ENCODE measurements around the gene SH3PXD2A. TPM values are rescaled to one million over a fixed set of nuclear protein-coding genes. Genes with fewer than 3 reads are reported as not detected.

Gene SH3PXD2A
- total RNA-seq, 1 donor: 3.1 TPM

DNA sequence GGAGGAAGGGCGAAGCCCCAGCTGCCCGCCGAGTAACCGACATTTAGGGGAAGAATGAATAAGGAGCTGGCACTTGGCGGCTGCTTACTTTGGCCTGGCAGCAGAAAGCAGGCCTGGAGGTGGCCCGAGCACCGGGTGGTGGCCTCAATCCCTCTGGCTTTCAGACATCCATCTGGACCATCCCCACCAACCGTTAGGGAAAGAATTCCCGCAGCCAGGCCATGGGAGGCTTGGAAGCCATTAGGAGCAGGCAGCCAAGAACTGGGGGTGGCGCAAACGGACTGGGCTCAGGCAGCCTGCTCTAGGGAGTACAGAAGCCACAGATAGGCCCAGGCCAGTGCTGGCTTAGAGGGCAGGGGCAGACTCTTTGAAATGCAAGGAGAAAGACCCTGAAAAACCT lies 229.2 kb downstream of the SH3PXD2A start:
- Histone ChIP-seq H3K27me3 (ENCODE audit: insufficient read depth, low read length) (no peaks in the 10 kb centered on the region), H3K9me3 (ENCODE audit: low read depth, low read length) (no peaks in the 10 kb centered on the region)

DNA sequence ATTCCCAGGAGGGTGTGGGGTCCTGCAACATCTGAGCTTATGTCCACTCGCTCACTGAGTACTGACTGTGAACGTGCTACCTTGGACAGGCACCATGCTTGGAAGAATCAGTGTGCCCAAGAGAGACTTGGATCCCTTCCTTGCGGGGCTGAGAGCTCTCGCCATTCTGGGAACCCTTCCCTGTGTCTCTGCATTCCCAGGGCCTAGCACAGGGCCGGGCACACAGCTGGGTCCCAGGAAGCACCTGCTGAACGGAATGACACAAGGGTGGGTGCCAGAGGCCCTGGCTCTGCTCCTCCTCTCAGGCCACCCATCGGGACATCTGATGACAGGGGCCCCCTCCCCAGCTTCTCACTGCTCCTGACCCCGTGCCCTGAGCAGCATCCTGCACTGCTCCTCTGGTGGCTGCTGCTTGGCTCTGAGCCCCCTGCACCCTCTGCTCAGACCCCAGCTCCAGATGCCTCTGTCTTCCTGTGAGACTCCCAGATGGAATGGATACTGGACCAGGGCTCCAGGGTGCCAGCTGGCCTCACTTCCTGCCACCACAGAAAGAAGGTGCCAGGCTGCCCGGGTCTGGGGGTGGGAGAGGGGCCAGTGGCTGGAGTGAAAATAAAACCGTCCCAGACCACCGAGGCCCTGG lies 232.3 kb downstream of the SH3PXD2A start:
- Histone ChIP-seq H3K27me3 (ENCODE audit: insufficient read depth, low read length) (no peaks in the 10 kb centered on the region), H3K9me3 (ENCODE audit: low read depth, low read length) (no peaks in the 10 kb centered on the region), H3K4me3 (ENCODE audit: low read length) (no peak overlapping the region), H3K4me1 (ENCODE audit: insufficient read depth, low read length) (no peaks in the 10 kb centered on the region)

More for the DNA sequence above, 229.2 kb downstream of the SH3PXD2A start:
- H3K4me3 ChIP-seq (ENCODE audit: low read length): no peak overlapping the region
- H3K4me1 ChIP-seq (ENCODE audit: insufficient read depth, low read length): no peaks in the 10 kb centered on the region

DNA sequence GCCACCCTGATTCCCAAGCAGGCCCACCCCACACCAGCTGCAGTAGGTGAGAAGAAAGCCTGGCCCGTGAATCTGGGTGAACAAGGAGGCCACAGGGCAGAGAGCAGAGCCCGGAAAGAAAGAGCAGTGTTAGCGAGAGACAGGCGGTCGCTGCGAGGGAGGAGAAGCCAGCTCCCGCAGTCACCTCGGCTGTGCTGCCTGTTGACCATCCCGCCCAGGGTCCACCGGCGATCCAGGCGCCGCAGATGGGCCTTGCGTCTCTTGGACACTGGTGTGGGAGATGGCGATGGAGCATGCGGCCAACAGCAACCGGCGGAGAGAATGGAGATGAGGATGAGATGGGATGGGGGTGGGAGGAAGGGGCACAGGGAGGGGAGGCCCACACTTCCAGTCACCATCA lies 233.1 kb downstream of the SH3PXD2A start:
- Histone ChIP-seq H3K9me3 (ENCODE audit: low read depth, low read length) (no peaks in the 10 kb centered on the region), H3K27me3 (ENCODE audit: insufficient read depth, low read length) (no peaks in the 10 kb centered on the region), H3K4me3 (ENCODE audit: low read length) (no peak overlapping the region), H3K4me1 (ENCODE audit: insufficient read depth, low read length) (no peaks in the 10 kb centered on the region)

DNA sequence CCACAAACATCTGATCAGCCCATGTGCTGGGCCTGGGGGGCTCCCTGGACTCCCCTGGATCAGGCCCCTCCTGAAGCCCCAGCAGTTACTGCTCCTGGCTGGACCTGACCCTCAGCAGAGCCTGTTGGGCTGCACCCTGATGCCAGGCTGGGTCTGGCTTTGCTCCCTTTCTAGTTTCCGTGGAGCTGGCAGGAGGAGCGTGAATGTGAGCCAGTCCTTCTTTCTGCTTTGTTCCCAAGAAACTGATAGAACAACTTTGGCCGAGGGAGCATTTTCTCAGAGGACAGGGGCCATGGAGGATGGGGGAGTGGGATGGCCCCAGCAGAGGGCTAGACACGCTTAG lies 233.6 kb downstream of the SH3PXD2A start:
- no peaks in the 10 kb centered on the region for H3K27me3 ChIP-seq (ENCODE audit: insufficient read depth, low read length)
- H3K9me3 ChIP-seq (ENCODE audit: low read depth, low read length): no peaks in the 10 kb centered on the region
- H3K4me3 ChIP-seq (ENCODE audit: low read length): no peak overlapping the region
- no peaks in the 10 kb centered on the region for H3K4me1 ChIP-seq (ENCODE audit: insufficient read depth, low read length)

DNA sequence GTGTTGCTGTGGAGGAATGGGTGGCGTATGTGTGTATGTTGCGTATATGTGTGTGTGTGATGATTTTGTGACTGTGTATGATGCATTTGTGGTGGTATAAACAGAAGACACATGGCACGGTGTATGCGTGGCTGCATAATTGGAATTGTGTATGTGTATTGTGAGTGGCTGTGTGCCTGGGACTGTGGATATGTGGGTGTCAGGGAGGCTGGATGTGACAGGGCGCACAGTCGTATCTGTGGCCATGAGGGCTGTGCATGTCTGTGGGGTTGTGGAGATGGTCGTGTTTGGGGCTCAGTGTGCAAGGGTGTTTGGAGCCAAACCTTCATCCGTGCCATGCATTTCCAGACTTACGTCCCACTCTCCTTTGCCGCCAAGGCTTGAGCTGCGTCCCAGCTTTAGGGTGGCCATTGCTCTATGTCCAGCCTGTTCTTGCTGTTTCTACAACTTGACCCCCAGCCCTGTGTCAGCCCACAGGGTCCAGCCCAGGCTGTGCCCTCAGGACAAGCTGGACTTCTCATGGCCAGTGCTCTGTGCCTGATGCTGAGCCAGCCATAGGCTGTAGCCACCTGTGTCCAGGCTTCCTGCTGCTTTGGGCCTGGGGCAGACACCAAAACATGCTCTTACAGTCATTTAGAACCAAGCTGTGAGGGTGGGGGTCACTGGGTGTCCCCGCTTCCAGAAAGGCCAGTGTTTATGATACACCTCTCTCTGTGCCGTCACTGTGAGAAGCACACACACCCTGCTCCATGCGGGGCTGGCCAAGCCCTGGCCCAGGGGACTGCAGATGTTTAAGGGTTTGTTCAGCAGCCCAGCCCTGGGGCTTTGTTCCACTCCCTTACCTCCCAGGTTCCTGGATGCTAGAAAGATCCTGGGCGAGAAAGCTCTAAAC lies 234.2 kb downstream of the SH3PXD2A start:
- H3K4me3 ChIP-seq (ENCODE audit: low read length): no peak overlapping the region
- no peaks in the 10 kb centered on the region for H3K27me3 ChIP-seq (ENCODE audit: insufficient read depth, low read length)
- no peaks in the 10 kb centered on the region for H3K4me1 ChIP-seq (ENCODE audit: insufficient read depth, low read length)
- H3K9me3 ChIP-seq (ENCODE audit: low read depth, low read length): no peaks in the 10 kb centered on the region

DNA sequence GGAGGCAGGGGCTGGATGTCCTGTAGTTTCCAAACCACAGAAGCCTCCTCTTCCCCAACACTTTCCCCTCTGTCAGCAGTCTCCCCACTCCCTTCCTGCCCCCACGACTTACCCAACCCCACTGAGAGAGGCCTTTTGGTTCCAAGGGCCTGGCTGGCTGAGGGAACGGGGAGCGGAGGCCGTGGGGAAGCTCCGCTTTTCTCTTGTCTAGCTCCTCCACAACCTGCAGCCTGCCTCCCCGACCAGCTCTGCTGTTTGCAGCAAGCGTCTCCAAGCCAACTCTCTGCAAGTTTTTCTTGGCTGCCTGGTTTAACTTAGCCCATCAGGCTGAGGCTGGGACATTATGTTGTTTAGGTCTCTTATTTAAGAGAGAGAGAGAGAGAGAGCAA lies 235.0 kb downstream of the SH3PXD2A start:
- no peaks in the 10 kb centered on the region for H3K4me1 ChIP-seq (ENCODE audit: insufficient read depth, low read length)
- H3K27me3 ChIP-seq (ENCODE audit: insufficient read depth, low read length): no peaks in the 10 kb centered on the region
- H3K9me3 ChIP-seq (ENCODE audit: low read depth, low read length): no peaks in the 10 kb centered on the region
- H3K4me3 ChIP-seq (ENCODE audit: low read length): no peak overlapping the region

DNA sequence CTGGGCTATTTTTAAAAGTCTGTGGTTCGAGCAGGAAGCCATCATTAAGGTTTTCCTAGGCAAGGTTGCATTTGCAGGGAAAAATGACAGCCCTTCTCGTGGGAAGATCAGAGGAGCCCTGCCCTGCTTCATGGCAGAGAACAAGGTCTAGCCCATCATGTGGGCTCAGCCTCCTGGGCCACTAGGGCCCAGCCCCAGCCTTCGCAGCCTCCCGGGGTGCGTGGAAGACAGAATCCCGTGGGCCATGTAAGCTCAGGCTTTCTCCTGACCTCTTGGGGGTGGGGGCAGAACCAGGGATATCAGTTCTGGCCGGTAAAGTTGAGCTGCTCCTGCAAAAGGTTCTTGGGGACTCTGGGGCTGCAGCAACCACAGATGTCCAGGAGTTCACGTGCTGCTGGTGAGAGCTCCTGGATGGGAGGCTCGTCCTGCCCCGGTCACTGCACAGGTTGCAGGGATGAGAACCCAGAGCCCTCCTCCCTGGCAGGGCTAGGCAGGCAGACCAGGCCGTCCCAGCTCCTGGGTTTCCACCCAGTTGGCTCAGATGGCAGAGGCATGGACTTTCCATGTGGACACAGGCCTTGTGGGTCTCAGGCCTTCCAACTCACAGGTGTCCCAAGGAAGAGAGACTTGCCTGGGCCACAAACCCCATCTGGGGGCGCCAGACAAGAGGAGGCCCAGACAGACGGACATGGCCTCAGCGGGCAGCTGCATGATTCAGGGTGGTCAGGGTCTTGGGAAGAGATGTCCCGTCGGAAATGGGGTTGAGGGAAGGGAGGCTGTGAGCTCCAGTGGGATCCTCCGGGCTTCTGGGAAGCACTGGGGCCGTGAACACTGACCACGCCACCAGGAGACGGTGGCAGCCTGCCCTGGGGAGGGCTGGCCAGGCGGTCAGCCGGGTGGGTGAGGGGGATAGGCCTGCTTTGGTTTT lies 235.7 kb downstream of the SH3PXD2A start:
- no peaks in the 10 kb centered on the region for H3K27me3 ChIP-seq (ENCODE audit: insufficient read depth, low read length)

DNA sequence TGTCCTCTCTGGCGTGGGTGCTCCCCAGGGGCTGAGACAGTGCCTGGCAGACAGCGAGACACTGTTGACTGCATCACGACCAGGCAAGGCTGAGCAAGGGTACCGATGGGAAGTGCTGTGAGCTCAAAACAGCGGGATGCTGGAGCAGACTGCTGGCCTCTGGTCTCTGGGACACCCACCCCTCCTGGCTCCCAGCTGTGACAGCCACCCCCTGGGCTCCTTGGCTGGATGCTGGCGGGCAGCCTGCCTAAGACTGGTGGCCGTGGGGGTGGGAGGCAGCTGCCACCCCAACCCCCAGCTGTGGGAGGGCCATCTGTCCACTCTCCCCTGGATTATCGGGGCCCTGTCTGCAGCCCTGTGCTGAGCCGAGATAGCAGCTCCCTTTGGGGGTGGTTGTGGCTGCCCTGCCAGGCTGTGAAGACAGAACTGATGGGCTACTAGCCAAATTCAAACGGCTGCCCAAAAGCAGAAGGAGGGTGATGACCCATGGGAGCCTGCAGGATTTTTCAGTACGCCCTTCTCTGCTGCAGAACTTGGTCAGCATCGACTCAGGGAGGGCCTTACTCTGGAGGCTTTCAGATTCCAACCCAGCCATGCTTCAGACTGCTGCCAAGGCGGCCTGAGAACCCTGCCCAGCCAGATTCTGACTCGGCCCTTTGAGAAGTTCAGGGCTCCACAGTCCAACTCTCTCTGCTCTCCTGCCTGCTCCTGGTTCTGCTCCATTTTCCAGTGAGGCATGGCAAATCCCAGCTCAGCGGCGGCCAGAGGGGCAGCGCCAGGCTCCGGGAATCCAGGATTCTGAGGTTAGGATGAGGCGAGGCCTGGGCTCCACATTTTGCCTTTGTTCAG lies 236.6 kb downstream of the SH3PXD2A start:
- H3K4me3 ChIP-seq (ENCODE audit: low read length): no peak overlapping the region
- H3K27me3 ChIP-seq (ENCODE audit: insufficient read depth, low read length): no peaks in the 10 kb centered on the region
- H3K4me1 ChIP-seq (ENCODE audit: insufficient read depth, low read length): no peaks in the 10 kb centered on the region
- H3K9me3 ChIP-seq (ENCODE audit: low read depth, low read length): no peaks in the 10 kb centered on the region

More for the DNA sequence above, 235.7 kb downstream of the SH3PXD2A start:
- no peaks in the 10 kb centered on the region for H3K9me3 ChIP-seq (ENCODE audit: low read depth, low read length)
- H3K4me1 ChIP-seq (ENCODE audit: insufficient read depth, low read length): no peaks in the 10 kb centered on the region
- H3K4me3 ChIP-seq (ENCODE audit: low read length): no peak overlapping the region

DNA sequence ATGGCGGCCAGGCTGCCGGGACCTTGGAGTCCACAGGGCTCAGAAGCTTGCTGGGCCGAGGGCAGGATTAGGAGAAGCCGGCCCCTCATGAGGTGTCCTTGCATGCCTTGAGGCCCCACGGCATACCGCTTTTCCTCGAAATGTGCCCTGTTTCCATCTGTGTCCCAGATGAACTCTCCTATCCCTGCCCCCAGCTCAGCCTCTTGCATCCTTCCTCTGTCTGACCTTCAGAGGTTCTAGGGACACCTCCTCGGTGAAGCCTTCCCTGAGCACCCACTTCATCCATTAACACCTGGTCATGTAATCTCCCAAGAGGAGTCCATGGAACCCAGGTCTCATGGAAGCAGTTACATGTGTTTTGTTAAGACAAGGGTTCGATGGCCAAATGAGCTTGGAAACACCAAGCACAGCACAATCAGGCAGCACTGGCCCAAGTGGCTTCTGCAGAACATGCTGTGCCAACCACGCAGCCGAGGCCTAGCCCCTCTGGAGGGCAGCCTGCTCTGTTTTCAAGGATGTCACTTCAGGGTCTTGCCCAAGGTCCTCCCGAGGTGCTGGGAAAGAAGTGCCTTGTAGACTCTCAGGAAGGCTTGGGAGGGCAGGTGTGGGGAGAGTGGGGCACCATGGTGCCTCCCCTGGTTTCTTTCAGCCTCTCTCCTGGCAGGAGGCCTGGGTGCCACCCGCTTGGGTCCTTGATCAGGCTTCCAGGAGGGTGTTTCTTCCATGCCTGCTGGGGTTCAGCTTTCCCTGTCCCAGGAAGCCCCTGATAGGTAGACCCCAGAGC lies 237.6 kb downstream of the SH3PXD2A start:
- Histone ChIP-seq H3K27me3 (ENCODE audit: insufficient read depth, low read length) (no peaks in the 10 kb centered on the region), H3K9me3 (ENCODE audit: low read depth, low read length) (no peaks in the 10 kb centered on the region), H3K4me1 (ENCODE audit: insufficient read depth, low read length) (no peaks in the 10 kb centered on the region), H3K4me3 (ENCODE audit: low read length) (no peak overlapping the region)

DNA sequence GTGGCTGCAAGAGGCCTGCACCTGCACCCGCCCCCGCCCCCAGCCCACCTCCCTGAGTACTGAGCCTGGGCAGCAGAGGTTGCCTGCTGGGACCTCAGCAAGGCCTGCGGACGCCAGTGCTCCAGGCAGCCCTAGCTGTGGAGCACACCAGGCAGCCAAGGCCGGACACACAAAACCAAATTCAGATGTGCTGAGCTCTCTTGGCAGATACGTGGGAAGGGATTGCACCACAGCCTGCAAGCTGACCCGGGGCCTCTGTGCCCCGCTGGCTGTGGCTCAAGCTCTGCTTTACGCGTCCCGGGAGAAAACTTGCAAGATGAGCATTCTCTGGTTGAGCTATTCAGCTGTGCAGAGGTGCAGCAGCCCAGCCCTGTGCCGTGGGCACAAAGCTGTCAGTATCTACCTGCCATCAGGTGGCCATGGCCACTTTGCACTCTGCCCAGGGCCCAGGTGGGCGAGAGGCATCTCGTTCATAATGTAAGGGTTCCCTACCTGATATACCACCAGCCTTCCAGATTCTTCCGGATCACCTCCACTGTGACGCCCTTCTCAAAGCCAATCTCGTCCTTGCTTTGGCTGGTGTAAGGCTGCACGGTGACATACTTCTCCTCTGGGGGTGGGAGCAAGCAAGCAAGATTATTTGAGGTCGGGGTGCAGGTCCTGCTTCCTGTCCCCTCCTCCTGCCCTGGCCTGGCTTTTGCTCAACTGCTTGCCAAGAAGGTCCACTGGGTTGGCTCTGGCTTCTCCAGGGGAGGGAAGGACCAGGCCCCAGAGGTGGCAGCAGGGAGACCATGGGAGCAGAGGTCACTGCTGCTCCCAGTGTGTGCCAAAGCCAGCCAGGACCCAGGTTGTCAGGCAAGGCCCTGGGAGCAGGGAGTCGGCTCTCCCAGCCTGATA lies 238.4 kb downstream of the SH3PXD2A start:
- H3K9me3 ChIP-seq (ENCODE audit: low read depth, low read length): no peaks in the 10 kb centered on the region
- no peaks in the 10 kb centered on the region for H3K4me1 ChIP-seq (ENCODE audit: insufficient read depth, low read length)
- H3K27me3 ChIP-seq (ENCODE audit: insufficient read depth, low read length): no peaks in the 10 kb centered on the region
- H3K4me3 ChIP-seq (ENCODE audit: low read length): no peak overlapping the region

DNA sequence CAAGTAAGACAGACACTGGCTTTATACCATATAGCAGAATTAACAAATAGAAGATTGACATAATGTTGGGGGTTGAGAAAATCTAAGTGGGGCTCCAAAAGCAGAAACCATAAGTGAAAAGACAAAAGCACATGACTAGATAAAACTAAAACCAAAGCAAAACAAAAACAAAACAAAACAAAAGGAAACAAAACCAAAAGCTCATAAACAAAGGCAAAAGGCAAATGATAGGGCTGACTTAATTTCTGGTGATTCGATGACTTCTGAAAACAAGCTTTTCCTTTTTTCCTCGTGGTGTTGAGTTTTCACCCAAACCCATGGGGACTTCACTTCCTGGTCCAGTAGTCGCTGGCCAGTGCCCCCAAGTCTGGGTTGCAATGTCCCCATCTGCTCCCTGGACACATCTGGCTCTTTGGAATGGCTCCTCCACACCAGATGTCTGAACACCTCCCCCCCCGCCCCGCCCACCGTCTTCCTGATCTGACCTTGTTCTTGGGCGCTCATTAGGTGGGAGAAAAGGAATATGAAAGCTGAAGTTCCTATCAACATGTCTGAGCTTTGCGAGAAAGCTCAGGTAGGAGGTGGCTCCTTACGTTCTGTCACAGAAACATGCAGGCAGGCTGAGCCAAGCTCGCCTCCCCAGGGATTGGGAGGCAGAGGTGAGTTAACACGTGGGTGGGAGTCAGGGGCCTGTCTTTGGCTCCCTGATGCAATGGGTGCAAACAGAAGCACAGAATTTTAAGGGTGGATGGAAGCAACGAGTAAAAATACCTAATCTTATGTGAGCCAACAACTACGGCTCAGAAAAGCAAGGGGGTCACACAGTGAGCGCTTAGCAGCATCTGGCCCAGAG lies 240.8 kb downstream of the SH3PXD2A start:
- Histone ChIP-seq H3K9me3 (ENCODE audit: low read depth, low read length) (no peaks in the 10 kb centered on the region), H3K4me1 (ENCODE audit: insufficient read depth, low read length) (no peaks in the 10 kb centered on the region), H3K27me3 (ENCODE audit: insufficient read depth, low read length) (no peaks in the 10 kb centered on the region), H3K4me3 (ENCODE audit: low read length) (no peak overlapping the region)

DNA sequence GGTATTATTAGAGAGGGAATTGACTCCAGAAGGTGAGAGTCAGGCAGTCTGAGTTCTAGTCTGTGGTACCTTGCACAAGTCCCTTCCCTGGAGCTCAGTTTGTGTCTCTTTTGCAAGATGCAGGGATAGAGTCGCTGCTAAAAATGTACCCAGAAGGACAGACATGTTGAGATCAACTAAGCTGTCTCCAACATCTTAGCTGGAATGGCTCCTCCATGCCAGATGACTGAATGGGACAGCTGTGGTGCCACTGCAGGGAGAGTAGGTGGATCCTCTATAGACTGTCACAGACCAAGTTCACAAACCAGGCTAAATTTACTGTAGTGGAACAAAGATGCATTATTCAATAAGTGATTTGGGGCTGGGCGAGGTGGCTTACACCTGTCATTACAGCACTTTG lies 241.8 kb downstream of the SH3PXD2A start:
- Histone ChIP-seq H3K27me3 (ENCODE audit: insufficient read depth, low read length) (no peaks in the 10 kb centered on the region), H3K4me1 (ENCODE audit: insufficient read depth, low read length) (no peaks in the 10 kb centered on the region), H3K4me3 (ENCODE audit: low read length) (no peak overlapping the region), H3K9me3 (ENCODE audit: low read depth, low read length) (no peaks in the 10 kb centered on the region)

Measured in mononuclear cell (primary cell).